HG03575 (cell line): ENCODE results near the gene LAG3.

Experiments
- ATAC-seq: cut with Tn5 transposase; IDR thresholded peaks from one replicate; pipeline ENCODE4 v1.9.1; 2021; ENCODE audit not compliant: unreplicated experiment, insufficient number of reproducible peaks, low FRiP score; ENCODE audit errors: extremely low read depth

The LAG3 gene

DNA sequence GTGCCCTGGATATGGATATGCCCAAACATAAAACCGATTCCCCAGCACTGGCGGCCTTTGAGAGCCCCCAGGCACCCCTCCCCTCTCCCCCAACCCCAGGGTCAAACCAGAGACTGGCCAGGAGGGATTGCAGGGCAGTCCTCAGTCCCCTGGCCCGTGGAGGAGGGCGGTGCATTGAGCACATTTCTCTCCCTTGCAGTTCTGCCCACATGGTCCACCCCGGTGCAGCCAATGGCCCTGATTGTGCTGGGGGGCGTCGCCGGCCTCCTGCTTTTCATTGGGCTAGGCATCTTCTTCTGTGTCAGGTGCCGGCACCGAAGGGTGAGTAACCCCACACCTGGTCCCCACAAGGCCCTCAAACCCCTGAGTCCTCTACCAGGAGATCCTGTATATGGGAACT lies 45.9 kb downstream of the LAG3 start:
- ATAC-seq: no peak

DNA sequence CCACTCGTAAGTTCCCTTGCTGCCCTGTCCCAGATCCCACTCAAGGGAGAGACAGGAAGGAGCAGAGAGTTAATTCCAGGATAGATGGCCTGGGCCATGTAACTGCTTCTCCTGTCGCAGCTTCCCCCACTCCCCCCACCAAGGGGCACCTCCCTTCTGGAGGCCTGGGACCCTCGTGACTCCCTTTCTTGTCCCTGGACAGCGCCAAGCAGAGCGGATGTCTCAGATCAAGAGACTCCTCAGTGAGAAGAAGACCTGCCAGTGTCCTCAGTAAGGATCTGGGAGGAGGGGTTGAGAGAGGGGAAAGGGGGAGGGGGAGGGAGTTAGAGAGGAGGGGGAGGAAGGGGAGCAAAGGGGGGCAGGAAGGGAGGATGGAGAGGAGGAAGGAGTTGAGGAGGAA lies 46.3 kb downstream of the LAG3 start:
- ATAC-seq: no peak

DNA sequence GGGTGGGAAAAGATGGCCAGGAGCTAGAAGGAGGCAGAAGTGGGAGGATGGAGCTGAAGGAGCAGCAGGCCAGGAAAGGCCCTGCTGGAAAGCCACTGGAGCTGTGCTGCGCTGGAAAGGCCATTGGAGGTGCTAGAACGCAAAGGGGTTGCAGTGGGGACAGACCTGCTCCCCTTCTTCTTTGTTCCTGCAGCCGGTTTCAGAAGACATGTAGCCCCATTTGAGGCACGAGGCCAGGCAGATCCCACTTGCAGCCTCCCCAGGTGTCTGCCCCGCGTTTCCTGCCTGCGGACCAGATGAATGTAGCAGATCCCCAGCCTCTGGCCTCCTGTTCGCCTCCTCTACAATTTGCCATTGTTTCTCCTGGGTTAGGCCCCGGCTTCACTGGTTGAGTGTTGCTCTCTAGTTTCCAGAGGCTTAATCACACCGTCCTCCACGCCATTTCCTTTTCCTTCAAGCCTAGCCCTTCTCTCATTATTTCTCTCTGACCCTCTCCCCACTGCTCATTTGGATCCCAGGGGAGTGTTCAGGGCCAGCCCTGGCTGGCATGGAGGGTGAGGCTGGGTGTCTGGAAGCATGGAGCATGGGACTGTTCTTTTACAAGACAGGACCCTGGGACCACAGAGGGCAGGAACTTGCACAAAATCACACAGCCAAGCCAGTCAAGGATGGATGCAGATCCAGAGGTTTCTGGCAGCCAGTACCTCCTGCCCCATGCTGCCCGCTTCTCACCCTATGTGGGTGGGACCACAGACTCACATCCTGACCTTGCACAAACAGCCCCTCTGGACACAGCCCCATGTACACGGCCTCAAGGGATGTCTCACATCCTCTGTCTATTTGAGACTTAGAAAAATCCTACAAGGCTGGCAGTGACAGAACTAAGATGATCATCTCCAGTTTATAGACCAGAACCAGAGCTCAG lies 47.0 kb downstream of the LAG3 start:
- no peak for ATAC-seq

DNA sequence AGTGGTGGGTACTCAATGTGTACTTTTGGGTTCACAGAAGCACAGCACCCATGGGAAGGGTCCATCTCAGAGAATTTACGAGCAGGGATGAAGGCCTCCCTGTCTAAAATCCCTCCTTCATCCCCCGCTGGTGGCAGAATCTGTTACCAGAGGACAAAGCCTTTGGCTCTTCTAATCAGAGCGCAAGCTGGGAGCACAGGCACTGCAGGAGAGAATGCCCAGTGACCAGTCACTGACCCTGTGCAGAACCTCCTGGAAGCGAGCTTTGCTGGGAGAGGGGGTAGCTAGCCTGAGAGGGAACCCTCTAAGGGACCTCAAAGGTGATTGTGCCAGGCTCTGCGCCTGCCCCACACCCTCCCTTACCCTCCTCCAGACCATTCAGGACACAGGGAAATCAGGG lies 47.8 kb downstream of the LAG3 start:
- no peak for ATAC-seq

DNA sequence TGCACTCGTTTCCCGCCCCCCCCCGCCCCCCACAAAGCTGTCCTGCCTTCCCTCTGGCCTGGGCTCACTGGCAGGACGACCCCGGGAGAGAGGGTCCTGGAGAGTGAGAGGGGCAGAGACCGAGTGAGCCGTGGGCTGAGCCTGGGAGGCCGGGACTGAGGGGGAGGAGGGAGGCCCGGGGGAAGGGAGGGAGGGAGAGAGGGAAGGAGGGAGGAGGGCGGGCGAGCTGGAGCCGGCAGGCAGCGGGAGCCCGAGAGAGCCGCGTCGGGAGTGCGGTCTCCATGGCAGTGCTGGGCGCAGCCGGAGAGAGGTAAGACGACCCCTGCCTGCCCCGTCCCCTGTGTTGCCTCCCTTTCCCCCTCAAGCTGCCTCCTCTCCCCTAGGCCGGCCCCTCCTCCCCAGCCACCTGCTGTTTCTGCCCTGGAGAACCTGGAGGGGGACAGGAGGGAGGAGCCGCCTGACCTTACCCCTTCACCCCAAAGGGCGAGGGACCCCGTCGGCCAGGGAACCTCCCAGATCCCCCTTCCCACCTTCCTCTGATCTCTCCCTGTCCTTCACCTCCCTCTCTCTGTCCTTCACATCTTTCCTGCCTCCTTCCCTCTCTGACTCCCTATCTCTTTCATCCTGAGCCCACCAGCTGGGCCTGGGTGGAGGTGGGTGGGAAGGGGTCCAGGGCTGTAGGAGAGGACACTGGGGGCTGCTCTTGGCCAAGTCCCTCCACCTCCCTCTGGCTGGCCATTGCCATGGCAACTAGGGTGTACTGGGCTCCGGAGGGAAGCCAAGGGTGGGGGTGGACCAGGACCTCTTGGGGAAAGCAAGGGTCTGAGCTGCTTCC lies 49.5 kb downstream of the LAG3 start, which contains the start of gene GPR162:
Gene GPR162 (plus strand): TSS at position 231 of the 835 bp plus-strand sequence. CDS start 2,078 bp downstream, outside the sequence.
- no peak for ATAC-seq

DNA sequence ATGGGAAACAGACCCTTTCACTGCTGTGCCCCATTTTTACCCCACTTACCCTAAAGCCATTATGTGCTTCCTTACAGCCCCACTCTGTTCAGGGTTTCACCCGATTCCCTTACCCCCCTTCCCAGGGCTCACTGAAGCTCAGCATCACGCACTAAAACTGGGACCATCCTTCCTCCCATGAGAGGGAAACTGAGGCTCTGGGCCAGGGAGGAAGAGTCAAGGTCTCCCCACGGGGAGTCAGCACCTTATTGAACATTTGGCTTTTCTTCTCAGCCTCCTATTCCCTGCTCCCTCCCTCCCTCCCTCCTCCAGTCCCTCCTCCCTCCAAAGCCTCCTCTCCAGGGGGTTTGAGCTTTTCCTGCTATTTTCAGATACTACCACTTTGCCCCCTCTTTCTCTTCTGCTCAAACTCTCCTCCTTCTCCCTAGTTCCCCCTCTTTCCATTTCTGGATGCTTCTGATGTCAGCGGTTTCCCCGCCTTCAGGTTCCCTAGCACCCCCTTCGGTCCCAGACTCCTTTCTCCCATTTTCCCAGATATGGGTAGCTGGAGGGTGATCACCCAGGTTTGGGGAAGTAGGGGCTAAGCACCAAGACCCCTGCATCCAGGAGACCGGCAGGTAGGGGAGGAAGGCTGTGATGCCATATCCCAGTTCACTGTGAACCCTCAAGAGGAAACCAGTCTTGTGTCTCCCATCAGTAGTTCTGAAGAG lies 50.3 kb downstream of the LAG3 start:
- ATAC-seq: no peak

DNA sequence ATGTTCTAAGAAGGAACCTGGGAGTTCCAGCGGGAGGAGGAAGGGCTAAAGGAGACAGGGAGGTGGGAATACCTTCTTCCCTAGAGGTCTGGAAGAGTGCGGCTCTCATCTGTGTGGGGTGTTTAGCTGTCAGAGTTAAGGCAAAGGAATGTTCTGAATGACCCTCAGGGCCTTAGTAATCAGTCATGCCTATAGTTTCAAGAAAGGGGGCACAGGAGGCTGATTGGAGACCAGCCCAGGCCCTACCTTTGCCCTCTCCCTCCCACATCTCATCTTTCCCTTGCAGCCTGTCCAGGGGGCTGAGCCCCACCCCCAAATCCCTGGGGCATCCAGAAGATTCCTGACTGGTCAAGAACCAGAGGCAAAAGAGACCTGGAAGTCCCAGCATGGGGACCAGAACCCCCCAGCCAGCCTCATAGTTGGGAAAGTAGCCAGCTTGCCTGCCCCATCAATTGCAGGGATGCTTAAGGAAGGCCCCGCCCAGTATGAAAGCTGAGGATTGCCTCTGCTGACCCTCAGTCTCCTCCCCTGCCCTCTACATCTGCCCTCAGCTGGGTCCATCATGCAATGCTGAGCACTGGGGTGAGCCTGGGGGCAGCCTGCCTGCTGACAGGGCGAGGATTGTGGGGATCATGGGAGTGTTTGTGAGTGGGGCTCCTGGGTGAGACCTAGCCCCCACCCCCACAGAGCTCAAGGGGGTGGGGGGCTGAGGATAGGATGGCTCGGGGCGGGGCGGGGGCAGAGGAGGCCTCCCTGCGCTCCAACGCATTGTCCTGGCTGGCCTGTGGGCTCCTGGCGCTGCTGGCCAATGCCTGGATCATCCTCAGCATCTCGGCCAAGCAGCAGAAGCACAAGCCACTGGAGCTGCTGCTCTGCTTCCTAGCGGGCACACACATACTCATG lies 51.1 kb downstream of the LAG3 start:
- ATAC-seq: no peak

DNA sequence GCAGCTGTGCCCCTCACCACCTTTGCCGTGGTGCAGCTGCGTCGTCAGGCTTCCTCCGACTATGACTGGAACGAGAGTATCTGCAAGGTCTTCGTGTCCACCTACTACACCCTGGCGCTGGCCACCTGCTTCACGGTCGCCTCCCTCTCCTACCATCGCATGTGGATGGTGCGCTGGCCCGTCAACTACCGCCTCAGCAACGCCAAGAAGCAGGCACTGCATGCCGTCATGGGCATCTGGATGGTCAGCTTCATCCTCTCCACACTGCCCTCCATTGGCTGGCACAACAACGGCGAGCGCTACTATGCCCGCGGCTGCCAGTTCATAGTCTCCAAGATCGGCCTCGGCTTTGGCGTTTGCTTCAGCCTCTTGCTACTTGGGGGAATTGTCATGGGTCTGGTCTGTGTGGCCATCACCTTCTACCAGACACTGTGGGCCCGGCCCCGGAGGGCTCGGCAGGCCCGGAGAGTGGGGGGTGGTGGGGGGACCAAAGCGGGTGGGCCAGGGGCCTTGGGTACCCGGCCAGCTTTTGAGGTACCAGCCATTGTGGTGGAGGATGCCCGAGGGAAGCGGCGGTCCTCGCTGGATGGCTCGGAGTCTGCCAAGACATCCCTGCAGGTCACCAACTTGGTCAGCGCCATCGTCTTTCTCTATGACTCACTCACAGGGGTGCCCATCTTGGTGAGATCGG lies 51.9 kb downstream of the LAG3 start:
- no peak for ATAC-seq

DNA sequence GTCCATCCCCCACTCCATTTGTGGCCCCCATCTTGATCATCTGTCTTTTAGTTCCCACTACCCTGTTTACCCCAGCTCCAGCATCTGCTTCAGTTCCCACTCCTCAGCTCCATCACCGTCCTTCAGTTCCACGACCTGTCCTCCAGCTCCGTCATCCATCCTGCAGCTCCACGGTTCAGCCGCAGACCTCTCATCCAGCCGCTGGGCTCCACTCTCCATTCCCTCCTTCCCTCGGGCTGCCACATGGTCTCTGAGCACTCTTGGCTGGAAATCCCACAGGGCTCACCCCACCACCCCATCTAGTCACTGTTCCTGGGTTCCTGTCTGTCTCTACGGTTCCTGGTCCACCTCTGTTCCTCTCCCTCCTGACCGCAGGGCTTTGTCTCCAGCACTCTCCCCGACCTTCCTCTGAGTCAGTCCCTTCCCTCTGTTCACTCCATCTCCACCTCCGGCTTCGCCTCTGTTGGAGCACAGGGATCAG lies 52.6 kb downstream of the LAG3 start:
- no peak for ATAC-seq

DNA sequence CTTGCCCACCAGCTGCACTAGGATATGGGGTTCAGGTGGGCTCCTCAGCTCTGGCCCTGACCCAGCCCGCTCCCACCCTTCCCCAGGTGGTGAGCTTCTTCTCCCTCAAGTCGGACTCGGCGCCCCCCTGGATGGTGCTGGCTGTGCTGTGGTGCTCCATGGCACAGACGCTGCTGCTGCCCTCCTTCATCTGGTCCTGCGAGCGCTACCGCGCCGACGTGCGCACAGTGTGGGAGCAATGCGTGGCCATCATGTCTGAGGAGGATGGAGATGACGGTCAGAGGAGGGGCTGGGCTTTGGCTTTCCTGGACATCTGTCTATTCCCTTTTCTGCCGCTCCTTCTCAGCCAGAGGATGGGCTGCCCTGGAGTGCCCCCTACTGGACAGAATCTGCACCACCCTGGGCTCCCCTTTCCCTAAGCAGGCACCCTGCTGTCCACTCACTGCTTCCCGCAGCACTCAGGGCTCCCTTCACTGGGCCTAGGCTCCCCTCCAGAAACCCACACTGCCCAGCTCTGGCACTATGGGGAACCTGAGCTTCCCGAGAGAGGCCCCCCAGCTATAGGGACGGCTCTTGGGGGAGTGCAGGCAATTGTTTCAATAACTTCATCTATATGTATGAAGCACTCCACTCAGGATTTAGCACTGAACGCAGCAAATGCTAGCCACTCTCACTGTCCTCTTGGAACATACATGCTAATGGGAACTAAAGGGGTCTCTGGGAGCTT lies 53.2 kb downstream of the LAG3 start:
- no peak for ATAC-seq

DNA sequence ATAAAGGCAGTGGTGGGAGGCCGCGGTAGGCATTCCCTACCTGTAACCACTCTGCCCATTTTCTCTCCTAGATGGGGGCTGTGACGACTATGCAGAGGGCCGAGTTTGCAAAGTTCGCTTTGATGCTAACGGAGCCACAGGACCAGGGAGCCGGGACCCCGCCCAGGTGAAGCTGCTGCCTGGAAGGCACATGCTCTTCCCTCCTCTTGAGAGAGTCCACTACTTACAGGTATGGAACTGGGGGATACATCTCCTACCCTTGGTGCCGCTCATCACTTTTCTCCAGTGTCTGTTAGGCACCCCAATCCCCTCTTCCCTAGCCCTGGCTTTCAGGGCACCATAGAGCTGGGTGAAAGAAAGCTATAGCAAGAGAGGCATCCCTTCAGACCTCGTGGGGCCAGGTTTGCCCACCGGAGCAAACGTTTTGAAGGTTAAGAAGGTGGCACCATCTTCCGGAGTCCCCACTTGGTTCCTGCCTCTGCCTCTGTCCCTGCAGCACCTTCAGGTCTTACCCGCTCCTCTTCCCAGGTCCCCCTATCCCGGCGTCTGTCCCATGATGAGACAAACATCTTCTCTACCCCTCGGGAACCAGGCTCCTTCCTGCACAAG lies 53.9 kb downstream of the LAG3 start:
- no peak for ATAC-seq

DNA sequence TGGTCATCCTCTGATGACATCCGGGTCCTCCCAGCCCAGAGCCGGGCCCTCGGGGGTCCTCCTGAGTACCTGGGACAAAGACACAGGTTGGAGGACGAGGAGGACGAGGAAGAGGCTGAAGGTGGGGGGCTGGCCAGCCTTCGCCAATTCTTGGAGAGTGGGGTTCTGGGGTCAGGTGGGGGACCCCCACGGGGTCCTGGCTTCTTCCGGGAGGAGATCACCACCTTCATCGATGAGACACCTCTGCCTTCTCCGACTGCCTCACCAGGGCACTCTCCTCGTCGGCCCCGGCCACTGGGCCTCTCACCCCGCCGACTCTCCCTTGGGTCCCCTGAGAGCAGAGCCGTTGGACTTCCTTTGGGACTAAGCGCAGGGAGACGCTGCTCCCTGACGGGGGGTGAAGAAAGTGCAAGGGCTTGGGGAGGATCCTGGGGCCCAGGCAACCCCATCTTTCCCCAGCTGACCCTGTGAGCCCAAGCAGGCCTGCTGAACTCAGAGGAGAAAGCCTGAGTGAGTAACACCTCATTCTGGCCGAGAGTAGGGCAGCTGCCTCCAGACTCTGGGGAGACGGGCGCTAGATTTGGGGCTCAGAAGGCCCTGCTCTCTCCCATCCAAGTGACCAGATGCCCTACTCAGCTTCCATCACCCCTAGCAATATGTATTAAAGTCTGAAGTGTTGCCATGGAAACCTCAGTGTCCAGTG lies 54.6 kb downstream of the LAG3 start:
- ATAC-seq: no peak

DNA sequence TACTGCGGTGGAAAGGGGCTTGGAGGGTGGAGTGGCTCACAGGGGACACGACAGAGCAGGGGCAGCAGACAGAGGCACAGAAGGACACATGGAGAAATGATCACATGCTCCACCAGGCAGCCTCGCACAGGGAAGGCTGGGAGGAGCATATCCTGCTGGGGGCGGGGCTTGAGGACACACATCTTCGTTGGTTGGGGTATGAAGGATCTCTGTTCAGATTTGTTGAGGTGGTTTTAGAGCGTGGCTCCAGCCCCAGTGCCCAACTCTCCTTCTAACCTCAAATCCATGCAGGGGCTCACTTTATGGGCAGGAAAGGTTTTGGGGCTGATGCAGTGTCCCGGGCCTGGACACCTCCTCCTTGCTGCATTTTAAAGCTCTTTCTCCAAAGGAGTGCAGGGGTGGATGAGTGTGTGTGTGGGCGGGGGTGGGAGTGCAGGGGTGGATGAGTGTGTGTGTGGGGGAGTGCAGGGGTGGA lies 55.2 kb downstream of the LAG3 start:
- ATAC-seq: no peak
